ENCODE data around the gene COMP. TPM values are rescaled to one million over a fixed set of nuclear protein-coding genes. Genes with fewer than 3 reads are reported as not detected.

Gene COMP
- total RNA-seq, 1 donor from 2014 or later = 1.7 TPM

DNA sequence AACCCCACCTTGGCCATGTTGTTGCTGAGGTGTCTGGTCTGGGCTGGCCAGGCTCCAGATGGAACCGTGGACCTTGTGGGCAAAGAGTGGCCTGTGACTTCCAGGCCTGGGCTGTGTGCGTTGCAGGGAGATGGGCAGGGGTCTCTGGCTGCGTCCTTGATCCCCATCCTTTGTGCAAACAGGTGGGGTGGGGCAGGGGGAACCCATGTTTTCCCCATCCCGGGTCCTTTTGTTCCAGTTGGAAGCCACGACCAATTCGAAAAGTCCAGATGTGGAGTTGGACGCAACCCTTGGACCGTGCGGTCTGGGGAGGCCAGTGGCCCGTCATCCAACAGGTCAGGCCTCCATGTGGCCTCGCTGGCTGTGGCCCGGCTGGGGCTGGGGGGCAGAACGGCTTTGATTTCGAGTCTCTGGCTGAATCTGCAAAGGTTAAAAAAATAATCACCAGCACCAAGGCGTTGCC lies 13.1 kb upstream of the COMP start:
- no peak for DNase-seq (ENCODE audit: low read depth)
- Mint-ChIP-seq H3K4me1 (ENCODE audit: low read depth, unreplicated experiment) (no peaks in the 10 kb centered on the region), H3K27me3 (ENCODE audit: low read depth, unreplicated experiment) (peaks cover 48% of the 10 kb centered on the region), H3K9me3 (ENCODE audit: unreplicated experiment) (no peaks in the 10 kb centered on the region), H3K27ac (ENCODE audit: unreplicated experiment) (no peak overlapping the region), H3K4me3 (ENCODE audit: unreplicated experiment) (no peak overlapping the region), H3K36me3 (ENCODE audit: low read depth, unreplicated experiment) (no peaks in the 10 kb centered on the region)
- no peak for FAIRE-seq
- H4K20me1 ChIP-seq (ENCODE audit: insufficient read depth, low read length) = no peaks in the 10 kb centered on the region
- H3K4me3 ChIP-seq (ENCODE audit: insufficient read depth, low read depth, low read length) = no peak overlapping the region
- no peaks in the 10 kb centered on the region for H3K36me3 ChIP-seq (ENCODE audit: insufficient read depth, low read length)
- TF ChIP-seq, protein P1, sequence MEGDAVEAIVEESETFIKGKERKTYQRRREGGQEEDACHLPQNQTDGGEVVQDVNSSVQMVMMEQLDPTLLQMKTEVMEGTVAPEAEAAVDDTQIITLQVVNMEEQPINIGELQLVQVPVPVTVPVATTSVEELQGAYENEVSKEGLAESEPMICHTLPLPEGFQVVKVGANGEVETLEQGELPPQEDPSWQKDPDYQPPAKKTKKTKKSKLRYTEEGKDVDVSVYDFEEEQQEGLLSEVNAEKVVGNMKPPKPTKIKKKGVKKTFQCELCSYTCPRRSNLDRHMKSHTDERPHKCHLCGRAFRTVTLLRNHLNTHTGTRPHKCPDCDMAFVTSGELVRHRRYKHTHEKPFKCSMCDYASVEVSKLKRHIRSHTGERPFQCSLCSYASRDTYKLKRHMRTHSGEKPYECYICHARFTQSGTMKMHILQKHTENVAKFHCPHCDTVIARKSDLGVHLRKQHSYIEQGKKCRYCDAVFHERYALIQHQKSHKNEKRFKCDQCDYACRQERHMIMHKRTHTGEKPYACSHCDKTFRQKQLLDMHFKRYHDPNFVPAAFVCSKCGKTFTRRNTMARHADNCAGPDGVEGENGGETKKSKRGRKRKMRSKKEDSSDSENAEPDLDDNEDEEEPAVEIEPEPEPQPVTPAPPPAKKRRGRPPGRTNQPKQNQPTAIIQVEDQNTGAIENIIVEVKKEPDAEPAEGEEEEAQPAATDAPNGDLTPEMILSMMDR (IDR thresholded peaks at IDR 0.05; ENCODE audit: insufficient read depth, low read depth, low read length) = no peak
- no peak for TF ChIP-seq EZH2 (IDR thresholded peaks at IDR 0.05; ENCODE audit: insufficient read depth, low read length)
- H3K4me2 ChIP-seq (ENCODE audit: low read length) = no peak overlapping the region
- no peak overlapping the region for H2AFZ ChIP-seq (ENCODE audit: low read depth, low read length)
- H3K27me3 ChIP-seq (ENCODE audit: insufficient read depth, low read length) = peaks cover 11% of the 10 kb centered on the region
- no peaks in the 10 kb centered on the region for H3K79me2 ChIP-seq (ENCODE audit: insufficient read depth, low read length)
- H3K9me3 ChIP-seq (ENCODE audit: insufficient read depth, low read depth, low read length) = no peaks in the 10 kb centered on the region
- H3K4me1 ChIP-seq (ENCODE audit: insufficient read depth, low read length) = no peaks in the 10 kb centered on the region
- no peak overlapping the region for H3K9ac ChIP-seq (ENCODE audit: low read length)
- no peak overlapping the region for H3K27ac ChIP-seq (ENCODE audit: low read depth, low read length)

DNA sequence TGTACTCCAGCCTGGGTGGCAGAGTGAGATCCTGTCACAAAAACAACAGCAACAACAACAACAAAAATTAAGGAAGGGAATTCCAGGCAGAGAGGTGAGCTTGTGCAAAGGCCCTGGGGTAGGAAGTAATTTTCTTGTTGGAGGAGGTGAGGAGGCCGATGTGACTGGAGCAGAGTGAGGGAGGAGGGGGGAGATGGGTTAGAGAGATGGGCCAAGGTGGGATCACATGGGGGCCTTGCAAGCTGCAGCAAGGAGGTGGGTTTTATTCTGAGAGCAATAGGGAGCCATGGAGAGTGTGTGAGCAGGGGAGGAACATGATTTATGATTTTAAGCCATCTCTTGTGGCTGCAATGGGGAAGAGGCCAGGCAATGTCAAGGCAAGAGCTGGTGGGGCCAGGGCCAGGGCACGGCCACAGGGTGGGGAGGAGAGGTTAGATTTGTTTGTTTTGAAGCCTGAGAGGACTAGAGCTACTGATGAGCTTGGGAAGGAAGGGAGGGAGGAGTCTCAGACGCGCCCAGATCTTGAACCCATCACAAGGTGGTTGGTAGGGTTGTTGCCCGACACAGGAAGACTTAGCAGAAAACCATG lies 12.5 kb upstream of the COMP start:
- Histone ChIP-seq H3K9me3 (ENCODE audit: insufficient read depth, low read depth, low read length) (no peaks in the 10 kb centered on the region), H3K27ac (ENCODE audit: low read depth, low read length) (no peak overlapping the region), H2AFZ (ENCODE audit: low read depth, low read length) (no peak overlapping the region), H3K4me1 (ENCODE audit: insufficient read depth, low read length) (no peaks in the 10 kb centered on the region), H3K79me2 (ENCODE audit: insufficient read depth, low read length) (no peaks in the 10 kb centered on the region), H3K4me2 (ENCODE audit: low read length) (no peak overlapping the region), H3K27me3 (ENCODE audit: insufficient read depth, low read length) (peaks cover 11% of the 10 kb centered on the region), H3K9ac (ENCODE audit: low read length) (no peak overlapping the region), H4K20me1 (ENCODE audit: insufficient read depth, low read length) (no peaks in the 10 kb centered on the region), H3K36me3 (ENCODE audit: insufficient read depth, low read length) (no peaks in the 10 kb centered on the region), H3K4me3 (ENCODE audit: insufficient read depth, low read depth, low read length) (no peak overlapping the region)
- Mint-ChIP-seq H3K27me3 (ENCODE audit: low read depth, unreplicated experiment) (peaks cover 43% of the 10 kb centered on the region), H3K9me3 (ENCODE audit: unreplicated experiment) (no peaks in the 10 kb centered on the region), H3K4me3 (ENCODE audit: unreplicated experiment) (no peak overlapping the region), H3K4me1 (ENCODE audit: low read depth, unreplicated experiment) (no peaks in the 10 kb centered on the region), H3K36me3 (ENCODE audit: low read depth, unreplicated experiment) (no peaks in the 10 kb centered on the region), H3K27ac (ENCODE audit: unreplicated experiment) (no peak overlapping the region)
- DNase-seq (ENCODE audit: low read depth) = no peak
- FAIRE-seq = no peak
- TF ChIP-seq EZH2 (IDR thresholded peaks at IDR 0.05; ENCODE audit: insufficient read depth, low read length) = no peak
- TF ChIP-seq, protein P1 (IDR thresholded peaks at IDR 0.05; ENCODE audit: insufficient read depth, low read depth, low read length) = no peak

DNA sequence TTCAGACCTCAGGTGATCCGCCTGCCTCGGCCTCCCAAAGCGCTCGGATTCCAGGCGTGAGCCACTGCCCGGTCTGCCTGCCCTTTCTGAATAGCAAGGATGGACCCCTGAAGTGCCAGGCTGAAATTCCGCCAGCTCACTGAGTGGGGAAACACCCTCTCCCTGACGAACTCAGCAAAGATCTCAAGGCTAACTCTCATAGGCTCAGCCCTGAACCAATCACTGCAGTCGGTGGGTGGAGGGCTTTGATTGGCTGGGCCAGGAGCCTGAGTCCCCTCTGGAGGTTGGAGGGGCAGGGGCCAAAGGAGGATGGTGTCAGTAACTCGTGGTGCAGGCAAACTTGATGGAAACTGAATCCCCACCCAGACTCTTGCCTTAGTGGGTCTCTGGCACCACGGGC lies 11.2 kb upstream of the COMP start:
- Mint-ChIP-seq H3K4me3 (ENCODE audit: unreplicated experiment) (no peak overlapping the region), H3K4me1 (ENCODE audit: low read depth, unreplicated experiment) (no peaks in the 10 kb centered on the region), H3K9me3 (ENCODE audit: unreplicated experiment) (no peaks in the 10 kb centered on the region), H3K27ac (ENCODE audit: unreplicated experiment) (no peak overlapping the region), H3K27me3 (ENCODE audit: low read depth, unreplicated experiment) (peaks cover 42% of the 10 kb centered on the region), H3K36me3 (ENCODE audit: low read depth, unreplicated experiment) (no peaks in the 10 kb centered on the region)
- no peaks in the 10 kb centered on the region for H3K79me2 ChIP-seq (ENCODE audit: insufficient read depth, low read length)
- no peak overlapping the region for H3K27ac ChIP-seq (ENCODE audit: low read depth, low read length)
- H3K4me1 ChIP-seq (ENCODE audit: insufficient read depth, low read length) = no peaks in the 10 kb centered on the region
- TF ChIP-seq, protein P1 (IDR thresholded peaks at IDR 0.05; ENCODE audit: insufficient read depth, low read depth, low read length) = no peak
- no peak for TF ChIP-seq EZH2 (IDR thresholded peaks at IDR 0.05; ENCODE audit: insufficient read depth, low read length)
- no peak for FAIRE-seq
- H2AFZ ChIP-seq (ENCODE audit: low read depth, low read length) = no peak overlapping the region
- no peak for DNase-seq (ENCODE audit: low read depth)
- no peaks in the 10 kb centered on the region for H3K9me3 ChIP-seq (ENCODE audit: insufficient read depth, low read depth, low read length)
- H3K4me3 ChIP-seq (ENCODE audit: insufficient read depth, low read depth, low read length) = no peak overlapping the region
- no peaks in the 10 kb centered on the region for H4K20me1 ChIP-seq (ENCODE audit: insufficient read depth, low read length)
- peaks cover 17% of the 10 kb centered on the region for H3K27me3 ChIP-seq (ENCODE audit: insufficient read depth, low read length)
- H3K4me2 ChIP-seq (ENCODE audit: low read length) = no peak overlapping the region
- no peak overlapping the region for H3K9ac ChIP-seq (ENCODE audit: low read length)
- no peaks in the 10 kb centered on the region for H3K36me3 ChIP-seq (ENCODE audit: insufficient read depth, low read length)
